ENCODE data around the gene PRDM4.

Gene PRDM4

GRCh38 chr12:107803092-107803491, 42.2 kb upstream of the PRDM4 start:
- no peaks in the 10 kb centered on the region for H4K20me1 ChIP-seq (ENCODE audit: insufficient read depth, low read length)
- no peaks in the 10 kb centered on the region for H3K4me1 ChIP-seq (ENCODE audit: insufficient read depth, low read length, severe bottlenecking)
- no peaks in the 10 kb centered on the region for H3K27me3 ChIP-seq (ENCODE audit: insufficient read depth, low read length)
- no peaks in the 10 kb centered on the region for H3K9me3 ChIP-seq (ENCODE audit: low read length)
- H3K4me2 ChIP-seq (ENCODE audit: low read length): no peak overlapping the region
- H3K9me2 ChIP-seq (ENCODE audit: low read depth, low read length): no peaks in the 10 kb centered on the region
- no peak overlapping the region for H2AFZ ChIP-seq (ENCODE audit: low read length)
- no peak for TF ChIP-seq CTCF (IDR thresholded peaks at IDR 0.05; ENCODE audit: low read length)
- no peak for TF ChIP-seq EZH2 (IDR thresholded peaks at IDR 0.05; ENCODE audit: borderline replicate concordance, low read length)
- H3K4me3 ChIP-seq (ENCODE audit: low read depth, low read length, poor library complexity, severe bottlenecking): no peak overlapping the region
- H3K36me3 ChIP-seq (ENCODE audit: insufficient read depth, low read length): no peaks in the 10 kb centered on the region
- H3K79me2 ChIP-seq (ENCODE audit: insufficient read depth, low read length): no peaks in the 10 kb centered on the region
- no peaks in the 10 kb centered on the region for H3F3A ChIP-seq (ENCODE audit: insufficient read depth, low read length)
- no peak overlapping the region for H3K27ac ChIP-seq (ENCODE audit: low read depth, low read length, poor library complexity, severe bottlenecking)
- H3K9ac ChIP-seq (ENCODE audit: low read length): no peak overlapping the region

GRCh38 chr12:107801150-107801549, 40.2 kb upstream of the PRDM4 start:
- Histone ChIP-seq H2AFZ (ENCODE audit: low read length) (no peak overlapping the region), H3K9me2 (ENCODE audit: low read depth, low read length) (no peaks in the 10 kb centered on the region), H3K36me3 (ENCODE audit: insufficient read depth, low read length) (no peaks in the 10 kb centered on the region), H3K27ac (ENCODE audit: low read depth, low read length, poor library complexity, severe bottlenecking) (no peak overlapping the region), H3K4me2 (ENCODE audit: low read length) (no peak overlapping the region), H3K9ac (ENCODE audit: low read length) (no peak overlapping the region), H3F3A (ENCODE audit: insufficient read depth, low read length) (no peaks in the 10 kb centered on the region), H3K4me1 (ENCODE audit: insufficient read depth, low read length, severe bottlenecking) (no peaks in the 10 kb centered on the region), H3K9me3 (ENCODE audit: low read length) (no peaks in the 10 kb centered on the region), H3K4me3 (ENCODE audit: low read depth, low read length, poor library complexity, severe bottlenecking) (no peak overlapping the region), H3K27me3 (ENCODE audit: insufficient read depth, low read length) (no peaks in the 10 kb centered on the region), H4K20me1 (ENCODE audit: insufficient read depth, low read length) (no peaks in the 10 kb centered on the region), H3K79me2 (ENCODE audit: insufficient read depth, low read length) (no peaks in the 10 kb centered on the region)
- TF ChIP-seq CTCF (IDR thresholded peaks at IDR 0.05; ENCODE audit: low read length) (no peak), EZH2 (IDR thresholded peaks at IDR 0.05; ENCODE audit: borderline replicate concordance, low read length) (no peak)

- H2AFZ ChIP-seq (ENCODE audit: low read length): no peak overlapping the region
- H3K4me1 ChIP-seq (ENCODE audit: insufficient read depth, low read length, severe bottlenecking): no peaks in the 10 kb centered on the region
- H3K9me2 ChIP-seq (ENCODE audit: low read depth, low read length): no peaks in the 10 kb centered on the region
- no peaks in the 10 kb centered on the region for H3K36me3 ChIP-seq (ENCODE audit: insufficient read depth, low read length)
- no peaks in the 10 kb centered on the region for H4K20me1 ChIP-seq (ENCODE audit: insufficient read depth, low read length)
- no peak overlapping the region for H3K4me2 ChIP-seq (ENCODE audit: low read length)
- H3K4me3 ChIP-seq (ENCODE audit: low read depth, low read length, poor library complexity, severe bottlenecking): no peak overlapping the region
- no peaks in the 10 kb centered on the region for H3K9me3 ChIP-seq (ENCODE audit: low read length)
- H3K27me3 ChIP-seq (ENCODE audit: insufficient read depth, low read length): no peaks in the 10 kb centered on the region
- H3F3A ChIP-seq (ENCODE audit: insufficient read depth, low read length): no peaks in the 10 kb centered on the region
- TF ChIP-seq EZH2 (IDR thresholded peaks at IDR 0.05; ENCODE audit: borderline replicate concordance, low read length) (no peak), CTCF (IDR thresholded peaks at IDR 0.05; ENCODE audit: low read length) (no peak)
- no peak overlapping the region for H3K9ac ChIP-seq (ENCODE audit: low read length)
- no peak overlapping the region for H3K27ac ChIP-seq (ENCODE audit: low read depth, low read length, poor library complexity, severe bottlenecking)
- no peaks in the 10 kb centered on the region for H3K79me2 ChIP-seq (ENCODE audit: insufficient read depth, low read length)
Observed at GRCh38 chr12:107798580-107798979, 37.6 kb upstream of the PRDM4 start.

Data from OCI-LY1 (cell line).